Mesothelial cell of epicardium (in vitro differentiated cells): ENCODE data around the gene PLA2G4E. TPM values are rescaled to one million over a fixed set of nuclear protein-coding genes. Genes with fewer than 3 reads are reported as not detected.

ENCODE experiments used
- DNase-seq, 2 experiments: peaks; one replicate each; pipeline ENCODE4 v3.0.0; 2021; ENCODE audit warnings: low spot score in 2 of 2; ENCODE audit not compliant: unreplicated experiment in 2 of 2
- H3K27ac Mint-ChIP-seq: 2 replicates; pipeline ENCODE4 v1.8.0; 2021; ENCODE audit warnings: mixed read lengths
- H3K27me3 Mint-ChIP-seq: 2 replicates; pipeline ENCODE4 v1.8.0; 2021; ENCODE audit warnings: low read depth, mixed read lengths
- H3K36me3 Mint-ChIP-seq: 2 replicates; pipeline ENCODE4 v1.8.0; 2021; ENCODE audit warnings: mixed read lengths
- H3K4me1 Mint-ChIP-seq: 2 replicates; pipeline ENCODE4 v1.8.0; 2021; ENCODE audit warnings: mixed read lengths
- H3K4me3 Mint-ChIP-seq: 2 replicates; pipeline ENCODE4 v1.8.0; 2021; ENCODE audit warnings: mild to moderate bottlenecking, moderate library complexity, mixed read lengths
- H3K9me3 Mint-ChIP-seq: 2 replicates; pipeline ENCODE4 v1.8.0; 2021; ENCODE audit warnings: mixed read lengths
- total RNA-seq: library from RNA; stranded (reverse); gene quantifications from 3 replicates; pipeline ENCODE4 v1.2.1, GENCODE V29; 2021
- TF ChIP-seq, protein P1 (sequence below): fragments of 200-600 bp; sonication (generic); IDR thresholded peaks from one replicate; pipeline ENCODE4 v1.5.0; 2021; ENCODE audit warnings: antibody characterized with exemption; ENCODE audit not compliant: unreplicated experiment

Gene PLA2G4E
- total RNA-seq, 1 donor from 2014 or later, result not detected

DNA sequence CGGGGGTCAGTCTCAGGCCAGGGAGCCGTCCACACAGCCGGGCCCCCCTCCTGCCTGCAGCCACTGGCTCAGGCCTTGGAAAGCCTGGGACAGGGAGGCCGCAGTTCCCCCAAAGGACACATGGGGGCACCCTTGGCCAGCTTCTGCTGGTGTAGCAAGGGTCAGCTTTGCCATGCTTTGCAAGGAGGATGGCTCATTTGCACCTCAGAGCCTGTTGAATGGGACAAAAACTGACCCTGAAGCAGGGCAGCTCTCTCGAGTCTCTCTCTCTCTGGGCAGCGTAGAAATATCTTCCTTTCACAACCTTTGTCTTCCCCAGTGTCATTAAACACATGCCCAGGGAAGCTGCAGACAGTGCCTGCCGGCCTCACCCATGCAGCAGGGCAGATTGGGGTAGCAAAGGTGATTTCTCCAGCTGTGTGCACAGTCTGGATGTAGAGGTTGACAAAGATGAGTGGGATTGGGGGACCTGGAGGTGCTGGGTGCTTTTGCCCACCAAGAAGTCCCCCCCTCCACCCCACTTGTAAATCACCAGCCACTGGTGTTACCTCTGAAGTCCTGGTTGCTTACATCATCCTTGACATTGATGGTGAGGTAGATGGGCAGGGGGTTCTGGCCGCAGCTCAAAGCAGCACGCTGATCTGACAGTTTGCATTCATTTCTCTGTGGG, 31.1 kb downstream of the PLA2G4E start:
- Mint-ChIP-seq H3K27ac (no peak overlapping the region), H3K36me3 (no peaks in the 10 kb centered on the region), H3K4me1 (no peaks in the 10 kb centered on the region), H3K4me3 (no peak overlapping the region), H3K27me3 (peaks cover 14% of the 10 kb centered on the region), H3K9me3 (no peaks in the 10 kb centered on the region)
- peak; percentile 63 to 96 for DNase-seq
- TF ChIP-seq, protein P1, sequence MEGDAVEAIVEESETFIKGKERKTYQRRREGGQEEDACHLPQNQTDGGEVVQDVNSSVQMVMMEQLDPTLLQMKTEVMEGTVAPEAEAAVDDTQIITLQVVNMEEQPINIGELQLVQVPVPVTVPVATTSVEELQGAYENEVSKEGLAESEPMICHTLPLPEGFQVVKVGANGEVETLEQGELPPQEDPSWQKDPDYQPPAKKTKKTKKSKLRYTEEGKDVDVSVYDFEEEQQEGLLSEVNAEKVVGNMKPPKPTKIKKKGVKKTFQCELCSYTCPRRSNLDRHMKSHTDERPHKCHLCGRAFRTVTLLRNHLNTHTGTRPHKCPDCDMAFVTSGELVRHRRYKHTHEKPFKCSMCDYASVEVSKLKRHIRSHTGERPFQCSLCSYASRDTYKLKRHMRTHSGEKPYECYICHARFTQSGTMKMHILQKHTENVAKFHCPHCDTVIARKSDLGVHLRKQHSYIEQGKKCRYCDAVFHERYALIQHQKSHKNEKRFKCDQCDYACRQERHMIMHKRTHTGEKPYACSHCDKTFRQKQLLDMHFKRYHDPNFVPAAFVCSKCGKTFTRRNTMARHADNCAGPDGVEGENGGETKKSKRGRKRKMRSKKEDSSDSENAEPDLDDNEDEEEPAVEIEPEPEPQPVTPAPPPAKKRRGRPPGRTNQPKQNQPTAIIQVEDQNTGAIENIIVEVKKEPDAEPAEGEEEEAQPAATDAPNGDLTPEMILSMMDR, result peak; percentile 86

DNA sequence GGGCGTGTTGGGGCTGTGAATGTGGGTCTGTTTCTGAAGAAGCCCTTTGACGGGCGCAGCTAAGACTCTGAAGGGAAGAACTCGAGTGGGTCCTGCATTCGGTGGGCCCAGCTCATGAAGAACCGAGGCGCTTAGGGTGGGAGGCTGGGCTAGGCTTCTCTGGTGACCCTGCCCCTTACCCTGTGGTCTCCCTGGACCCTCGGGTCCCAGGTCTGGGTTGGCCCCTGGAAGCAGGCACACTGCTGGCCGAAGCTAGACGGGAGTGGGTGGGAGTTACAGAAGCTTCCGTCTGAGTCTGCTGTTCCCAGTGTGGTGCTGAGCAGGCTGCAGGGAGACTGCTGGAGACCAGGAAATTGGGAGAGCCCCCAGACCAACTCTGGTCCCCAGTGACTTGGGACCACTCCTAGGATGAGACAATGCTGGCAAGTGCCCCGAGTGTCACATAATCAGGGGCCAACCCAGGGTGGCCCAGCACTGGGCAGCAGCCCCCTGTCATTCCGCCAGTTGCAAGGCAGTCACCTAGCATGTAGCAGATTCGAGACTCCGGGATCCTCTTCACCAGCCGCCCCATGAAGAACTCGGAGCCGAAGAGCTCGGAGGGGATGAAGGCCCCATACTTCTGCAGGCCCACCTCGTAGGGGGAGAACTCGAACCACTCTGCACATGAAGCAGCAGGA, 31.8 kb downstream of the PLA2G4E start:
- Mint-ChIP-seq H3K4me1 (no peaks in the 10 kb centered on the region), H3K27ac (no peak overlapping the region), H3K9me3 (no peaks in the 10 kb centered on the region), H3K27me3 (peaks cover 14% of the 10 kb centered on the region), H3K4me3 (no peak overlapping the region), H3K36me3 (no peaks in the 10 kb centered on the region)
- TF ChIP-seq, protein P1, result no peak
- DNase-seq, result no peak

DNA sequence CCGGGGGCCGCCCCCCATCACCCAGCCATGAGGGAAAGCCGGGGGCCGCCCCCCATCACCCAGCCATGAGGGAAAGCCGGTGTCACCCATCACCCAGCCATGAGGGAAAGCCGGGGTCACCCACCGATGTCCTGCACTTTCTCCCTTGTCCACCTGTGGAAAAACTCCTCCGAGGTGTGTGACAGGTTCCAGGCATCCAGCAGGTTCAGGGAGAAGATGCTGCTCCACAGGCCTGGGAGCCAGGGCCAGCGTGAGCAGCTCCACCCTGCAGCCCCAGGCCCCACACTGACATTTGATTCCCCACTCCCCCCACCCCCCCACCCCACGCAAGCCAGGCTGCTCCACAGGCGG, 32.9 kb downstream of the PLA2G4E start:
- DNase-seq, result no peak
- Mint-ChIP-seq H3K4me1 (no peaks in the 10 kb centered on the region), H3K36me3 (no peaks in the 10 kb centered on the region), H3K27me3 (peaks cover 14% of the 10 kb centered on the region), H3K9me3 (no peaks in the 10 kb centered on the region), H3K27ac (no peak overlapping the region), H3K4me3 (no peak overlapping the region)
- TF ChIP-seq, protein P1, result no peak

DNA sequence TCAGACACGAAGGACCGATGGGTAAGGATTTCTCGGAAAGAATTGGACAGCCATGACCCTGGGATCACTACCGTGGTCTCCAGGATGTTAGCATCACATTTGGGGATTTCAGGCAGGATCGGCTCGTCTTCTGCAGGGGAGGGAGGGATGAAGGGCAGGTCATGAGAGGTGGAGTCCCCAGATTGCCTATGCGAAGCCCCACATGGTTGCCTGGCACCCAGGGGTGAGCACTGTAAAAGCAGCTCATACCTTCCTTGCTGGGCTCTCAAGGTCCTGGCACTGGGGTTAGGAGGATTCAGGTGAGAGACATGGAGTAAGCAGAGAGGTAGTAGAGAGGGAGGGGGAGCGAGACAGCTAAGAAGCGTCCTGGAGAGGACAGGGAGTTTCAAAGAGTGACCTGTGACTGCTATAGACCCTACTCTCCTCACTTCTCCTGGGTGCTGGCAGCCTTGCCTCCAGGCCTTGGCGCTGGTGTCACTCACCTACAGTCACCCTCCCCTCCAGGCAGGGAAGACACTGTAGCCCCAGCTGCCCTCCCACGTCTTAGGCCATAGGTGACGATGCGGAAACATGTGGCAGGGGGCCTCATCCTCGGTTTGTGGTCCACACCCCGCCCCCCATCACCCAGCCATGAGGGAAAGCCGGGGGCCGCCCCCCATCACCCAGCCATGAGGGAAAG, 33.5 kb downstream of the PLA2G4E start:
- H3K9me3 Mint-ChIP-seq, result no peaks in the 10 kb centered on the region
- H3K4me1 Mint-ChIP-seq, result no peaks in the 10 kb centered on the region
- peaks cover 14% of the 10 kb centered on the region for H3K27me3 Mint-ChIP-seq
- H3K27ac Mint-ChIP-seq, result no peak overlapping the region
- no peak for DNase-seq
- H3K36me3 Mint-ChIP-seq, result no peaks in the 10 kb centered on the region
- H3K4me3 Mint-ChIP-seq, result no peak overlapping the region
- TF ChIP-seq, protein P1, result no peak

DNA sequence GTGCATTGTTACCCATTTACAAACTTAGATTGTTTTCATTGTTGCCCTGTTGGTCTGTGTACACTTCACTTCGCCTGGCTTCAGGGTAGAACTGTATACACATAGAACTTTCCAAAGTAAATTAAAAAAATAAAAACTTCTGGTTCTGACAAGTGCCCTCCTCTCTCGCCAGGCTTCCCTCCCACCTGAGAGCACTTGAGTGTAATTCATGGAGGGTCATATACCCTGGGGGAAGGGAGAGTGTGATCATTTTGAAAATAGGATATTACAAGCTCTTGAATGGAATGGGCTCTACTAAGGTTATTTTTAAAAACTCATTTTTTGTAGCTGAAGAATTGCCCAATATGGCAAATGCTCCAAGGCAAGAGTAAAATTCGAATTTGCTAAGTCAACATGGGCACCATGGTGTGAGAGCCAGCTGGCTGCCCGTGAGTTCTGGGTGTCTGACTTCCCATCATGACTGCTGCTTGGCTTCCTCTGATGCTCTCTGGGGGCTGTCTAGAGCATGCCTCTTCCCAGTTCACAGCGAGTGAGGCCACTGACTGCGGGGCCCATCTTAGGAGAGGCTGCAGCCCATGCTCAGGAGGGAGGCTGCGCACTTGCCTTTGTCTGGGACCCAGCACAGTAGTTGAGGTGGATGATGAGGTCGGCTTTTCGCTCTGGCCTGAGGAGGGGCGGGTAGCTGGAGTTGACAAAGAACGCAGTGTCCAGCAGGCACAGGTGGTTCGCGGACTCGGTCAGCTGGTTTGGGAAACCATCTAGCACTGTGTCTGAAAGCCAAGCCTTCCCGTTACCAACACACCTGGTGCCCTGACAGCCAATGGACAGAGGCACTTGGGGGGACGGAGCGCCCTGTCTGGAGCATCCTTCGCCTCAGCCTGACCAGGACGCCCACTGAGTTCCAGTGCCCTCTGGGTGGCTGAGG, 35.3 kb downstream of the PLA2G4E start:
- H3K4me1 Mint-ChIP-seq, result peaks cover 14% of the 10 kb centered on the region
- no peak overlapping the region for H3K4me3 Mint-ChIP-seq
- H3K27ac Mint-ChIP-seq, result no peak overlapping the region
- H3K36me3 Mint-ChIP-seq, result no peaks in the 10 kb centered on the region
- H3K9me3 Mint-ChIP-seq, result no peaks in the 10 kb centered on the region
- DNase-seq, result no peak
- TF ChIP-seq, protein P1, result no peak
- H3K27me3 Mint-ChIP-seq, result peaks cover 12% of the 10 kb centered on the region
